ENCODE results near the gene IQSEC1. TPM values are rescaled to one million over a fixed set of nuclear protein-coding genes. Genes with fewer than 3 reads are reported as not detected.

The IQSEC1 gene
- total RNA-seq, 1 donor from 2014 or later = 37.2 TPM

DNA sequence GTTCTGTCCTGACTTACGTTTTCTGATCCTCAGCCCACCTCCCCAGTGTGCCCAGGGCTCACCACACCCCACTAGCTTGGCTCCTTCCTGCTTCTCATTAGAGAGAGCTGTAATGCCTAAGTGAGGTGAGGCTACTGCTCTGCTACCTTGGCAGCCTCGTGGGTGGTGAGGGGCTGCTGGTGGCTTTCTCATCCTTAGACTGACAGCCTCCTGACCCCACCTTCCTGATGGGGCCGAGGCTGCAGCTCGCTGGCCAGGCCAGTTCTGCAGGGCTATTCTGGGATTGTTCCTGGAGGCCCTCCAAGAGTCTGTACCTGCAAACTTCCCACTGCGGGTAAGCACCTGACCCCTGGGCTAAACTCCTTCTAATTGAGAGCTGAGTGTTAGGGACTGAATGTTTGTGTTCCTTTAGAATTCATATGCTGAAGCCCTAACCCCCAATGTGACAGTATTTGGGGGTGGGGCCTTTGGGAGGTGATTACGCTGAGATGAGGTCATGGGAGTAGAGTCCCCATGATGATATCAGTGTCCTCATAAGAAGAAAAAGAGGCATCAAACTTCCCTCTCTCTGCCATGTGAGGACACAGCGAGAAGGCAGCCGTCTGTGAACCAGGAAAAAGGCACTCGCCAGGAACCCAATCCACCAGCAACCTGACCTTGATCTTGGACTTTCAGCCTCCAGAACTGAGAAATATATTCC, 38.1 kb upstream of the IQSEC1 start:
- Mint-ChIP-seq H3K4me3 (ENCODE audit: unreplicated experiment) (no peak overlapping the region), H3K4me1 (ENCODE audit: low read depth) (no peaks in the 10 kb centered on the region), H3K27me3 (ENCODE audit: low read depth) (peaks cover 52% of the 10 kb centered on the region), H3K9me3 (ENCODE audit: low read depth) (no peaks in the 10 kb centered on the region), H3K36me3 (ENCODE audit: low read depth) (no peaks in the 10 kb centered on the region), H3K27ac (ENCODE audit: unreplicated experiment) (no peak overlapping the region)
- DNase-seq (ENCODE audit: low spot score) = peak; percentile 76
- TF ChIP-seq, protein P1, sequence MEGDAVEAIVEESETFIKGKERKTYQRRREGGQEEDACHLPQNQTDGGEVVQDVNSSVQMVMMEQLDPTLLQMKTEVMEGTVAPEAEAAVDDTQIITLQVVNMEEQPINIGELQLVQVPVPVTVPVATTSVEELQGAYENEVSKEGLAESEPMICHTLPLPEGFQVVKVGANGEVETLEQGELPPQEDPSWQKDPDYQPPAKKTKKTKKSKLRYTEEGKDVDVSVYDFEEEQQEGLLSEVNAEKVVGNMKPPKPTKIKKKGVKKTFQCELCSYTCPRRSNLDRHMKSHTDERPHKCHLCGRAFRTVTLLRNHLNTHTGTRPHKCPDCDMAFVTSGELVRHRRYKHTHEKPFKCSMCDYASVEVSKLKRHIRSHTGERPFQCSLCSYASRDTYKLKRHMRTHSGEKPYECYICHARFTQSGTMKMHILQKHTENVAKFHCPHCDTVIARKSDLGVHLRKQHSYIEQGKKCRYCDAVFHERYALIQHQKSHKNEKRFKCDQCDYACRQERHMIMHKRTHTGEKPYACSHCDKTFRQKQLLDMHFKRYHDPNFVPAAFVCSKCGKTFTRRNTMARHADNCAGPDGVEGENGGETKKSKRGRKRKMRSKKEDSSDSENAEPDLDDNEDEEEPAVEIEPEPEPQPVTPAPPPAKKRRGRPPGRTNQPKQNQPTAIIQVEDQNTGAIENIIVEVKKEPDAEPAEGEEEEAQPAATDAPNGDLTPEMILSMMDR (IDR thresholded peaks at IDR 0.05) = no peak

DNA sequence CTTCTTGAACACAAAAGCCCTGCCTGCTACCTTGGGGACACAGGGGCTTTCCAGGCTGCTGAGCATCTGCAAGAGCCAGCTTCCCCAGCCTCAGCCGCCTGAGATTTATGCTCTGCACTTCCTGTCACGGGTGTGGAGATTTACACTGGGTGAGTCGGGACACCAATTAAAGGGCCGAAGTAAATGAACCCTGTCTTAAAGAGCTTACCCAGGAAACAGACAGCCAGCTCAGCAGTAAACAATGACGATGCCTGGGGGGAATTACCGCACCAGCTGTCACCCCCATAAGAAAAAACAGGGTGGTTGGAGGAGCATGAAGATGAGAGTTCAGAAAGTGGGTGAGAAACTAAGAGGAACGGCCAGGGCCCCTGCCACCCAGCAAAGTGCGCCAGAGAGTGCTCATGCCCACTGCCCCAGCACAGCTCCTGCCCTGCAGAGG, 37.5 kb upstream of the IQSEC1 start:
- H3K9me3 Mint-ChIP-seq (ENCODE audit: low read depth) = no peaks in the 10 kb centered on the region
- H3K27me3 Mint-ChIP-seq (ENCODE audit: low read depth) = peaks cover 46% of the 10 kb centered on the region
- H3K27ac Mint-ChIP-seq (ENCODE audit: unreplicated experiment) = no peak overlapping the region
- no peak for DNase-seq (ENCODE audit: low spot score)
- H3K4me3 Mint-ChIP-seq (ENCODE audit: unreplicated experiment) = no peak overlapping the region
- no peaks in the 10 kb centered on the region for H3K4me1 Mint-ChIP-seq (ENCODE audit: low read depth)
- TF ChIP-seq, protein P1 (IDR thresholded peaks at IDR 0.05) = no peak
- H3K36me3 Mint-ChIP-seq (ENCODE audit: low read depth) = no peaks in the 10 kb centered on the region

DNA sequence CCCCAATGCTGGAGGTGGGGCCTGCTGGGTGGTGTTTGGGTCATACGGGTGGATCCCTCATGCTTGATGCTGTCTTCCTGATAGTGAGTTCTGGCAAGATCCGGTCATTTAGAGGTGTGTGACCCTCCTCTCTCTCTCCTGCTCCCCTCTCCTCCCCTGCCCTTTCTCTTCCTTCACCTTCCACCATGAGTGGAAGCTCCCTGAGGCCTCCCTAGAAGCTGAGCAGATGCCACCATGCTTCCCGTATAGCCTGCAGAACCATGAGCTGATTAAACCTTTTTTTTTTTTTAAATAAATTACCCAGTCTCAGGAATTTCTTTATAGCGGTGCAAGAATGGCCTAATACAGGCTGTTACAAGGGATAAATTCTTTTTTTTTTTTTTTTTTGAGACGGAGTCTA, 36.3 kb upstream of the IQSEC1 start:
- Mint-ChIP-seq H3K9me3 (ENCODE audit: low read depth) (no peaks in the 10 kb centered on the region), H3K27ac (ENCODE audit: unreplicated experiment) (no peak overlapping the region), H3K4me1 (ENCODE audit: low read depth) (no peaks in the 10 kb centered on the region), H3K4me3 (ENCODE audit: unreplicated experiment) (no peak overlapping the region), H3K36me3 (ENCODE audit: low read depth) (no peaks in the 10 kb centered on the region), H3K27me3 (ENCODE audit: low read depth) (peaks cover 34% of the 10 kb centered on the region)
- TF ChIP-seq, protein P1 (IDR thresholded peaks at IDR 0.05) = no peak
- peak; percentile 20 for DNase-seq (ENCODE audit: low spot score)

DNA sequence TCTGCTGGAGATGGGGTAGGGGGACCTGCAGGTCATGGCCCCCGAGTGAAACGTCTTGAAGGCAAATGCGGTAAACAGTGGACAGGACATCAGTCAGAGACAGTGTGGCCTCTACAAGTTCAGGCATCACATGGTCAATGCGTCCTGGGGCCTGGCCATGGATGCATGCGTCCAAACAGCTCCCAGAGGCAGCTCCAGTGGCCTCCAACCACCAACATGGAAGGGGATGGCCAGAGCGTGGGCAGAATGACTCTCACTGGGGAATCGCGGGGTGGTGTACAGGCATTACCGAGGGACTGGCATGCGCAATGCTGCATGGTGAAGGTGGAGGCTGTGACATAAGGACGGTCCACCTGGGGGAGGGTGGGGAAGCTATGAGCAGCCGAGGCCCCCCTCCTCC, 35.6 kb upstream of the IQSEC1 start:
- H3K4me1 Mint-ChIP-seq (ENCODE audit: low read depth) = no peaks in the 10 kb centered on the region
- H3K27ac Mint-ChIP-seq (ENCODE audit: unreplicated experiment) = no peak overlapping the region
- H3K27me3 Mint-ChIP-seq (ENCODE audit: low read depth) = peaks cover 29% of the 10 kb centered on the region
- no peaks in the 10 kb centered on the region for H3K36me3 Mint-ChIP-seq (ENCODE audit: low read depth)
- H3K9me3 Mint-ChIP-seq (ENCODE audit: low read depth) = no peaks in the 10 kb centered on the region
- DNase-seq (ENCODE audit: low spot score) = peak; percentile 46
- TF ChIP-seq, protein P1 (IDR thresholded peaks at IDR 0.05) = no peak
- no peak overlapping the region for H3K4me3 Mint-ChIP-seq (ENCODE audit: unreplicated experiment)

DNA sequence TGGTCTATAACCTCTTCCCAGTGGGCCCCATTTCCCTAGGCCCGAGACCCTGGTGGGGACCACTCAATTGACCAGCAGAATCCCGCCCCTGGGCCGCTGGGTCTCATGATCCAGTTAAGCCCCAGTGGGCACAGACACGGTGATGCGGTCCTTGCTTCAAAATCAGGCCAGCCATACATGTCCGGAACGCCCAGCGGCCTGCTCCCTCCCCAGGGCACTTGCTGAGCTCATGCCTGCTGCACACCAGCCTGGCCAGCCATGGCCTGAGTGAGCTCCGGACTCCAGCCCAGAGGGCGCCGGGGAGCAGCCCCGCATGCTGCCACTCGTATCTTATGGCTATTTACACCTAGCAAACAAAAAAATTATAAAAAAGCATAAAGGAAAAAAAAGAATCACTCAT, 34.4 kb upstream of the IQSEC1 start:
- H3K4me3 Mint-ChIP-seq (ENCODE audit: unreplicated experiment) = no peak overlapping the region
- DNase-seq (ENCODE audit: low spot score) = peak; percentile 91
- H3K9me3 Mint-ChIP-seq (ENCODE audit: low read depth) = no peaks in the 10 kb centered on the region
- H3K36me3 Mint-ChIP-seq (ENCODE audit: low read depth) = no peaks in the 10 kb centered on the region
- TF ChIP-seq, protein P1 (IDR thresholded peaks at IDR 0.05) = peak; percentile 10
- H3K27me3 Mint-ChIP-seq (ENCODE audit: low read depth) = peaks cover 22% of the 10 kb centered on the region
- H3K4me1 Mint-ChIP-seq (ENCODE audit: low read depth) = no peaks in the 10 kb centered on the region
- no peak overlapping the region for H3K27ac Mint-ChIP-seq (ENCODE audit: unreplicated experiment)
